ENCODE measurements around the gene BTLA.
"Not testable (repeated sequence)": the region's sequence is repeated elsewhere in the genome, so short reads cannot be mapped to it uniquely, and the experiment has no call there.

Gene BTLA

DNA sequence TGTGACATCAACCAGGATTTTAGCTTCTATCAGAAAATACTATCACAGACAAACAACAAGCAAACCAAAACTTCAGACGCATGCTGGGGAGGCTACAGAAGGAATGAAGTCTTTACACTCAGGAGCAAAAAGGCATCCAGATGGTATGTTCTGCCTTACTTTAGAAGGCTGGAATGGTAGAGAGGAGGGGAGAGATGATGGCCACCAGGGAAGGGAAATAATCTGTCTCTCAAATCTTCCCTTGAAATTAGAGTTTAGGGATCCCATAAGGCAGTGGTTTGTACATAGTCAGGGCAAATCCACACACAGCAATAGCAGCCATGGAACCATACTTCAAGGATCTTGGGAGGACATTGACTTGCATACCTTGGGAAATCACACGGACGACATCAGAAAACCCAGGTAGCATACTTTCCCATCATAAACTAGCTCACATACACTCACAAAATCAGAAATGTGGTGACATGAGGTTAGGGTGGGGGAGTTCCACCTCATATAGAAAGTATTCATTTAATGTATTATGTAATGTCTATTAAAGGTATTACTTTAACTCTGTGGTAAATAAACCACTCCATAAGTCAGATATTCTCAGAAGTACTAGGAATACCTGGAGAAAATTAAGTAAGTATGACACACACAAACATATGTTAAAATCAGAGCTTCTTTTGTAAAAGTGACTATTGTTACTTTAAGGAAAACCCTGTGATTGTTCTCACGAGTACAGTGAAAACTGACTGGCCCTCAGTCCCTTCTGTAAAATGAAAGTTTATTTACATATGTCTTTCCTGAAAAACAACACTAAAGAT is 9.4 kb downstream of the BTLA start:
- DNase-seq: no peak

DNA sequence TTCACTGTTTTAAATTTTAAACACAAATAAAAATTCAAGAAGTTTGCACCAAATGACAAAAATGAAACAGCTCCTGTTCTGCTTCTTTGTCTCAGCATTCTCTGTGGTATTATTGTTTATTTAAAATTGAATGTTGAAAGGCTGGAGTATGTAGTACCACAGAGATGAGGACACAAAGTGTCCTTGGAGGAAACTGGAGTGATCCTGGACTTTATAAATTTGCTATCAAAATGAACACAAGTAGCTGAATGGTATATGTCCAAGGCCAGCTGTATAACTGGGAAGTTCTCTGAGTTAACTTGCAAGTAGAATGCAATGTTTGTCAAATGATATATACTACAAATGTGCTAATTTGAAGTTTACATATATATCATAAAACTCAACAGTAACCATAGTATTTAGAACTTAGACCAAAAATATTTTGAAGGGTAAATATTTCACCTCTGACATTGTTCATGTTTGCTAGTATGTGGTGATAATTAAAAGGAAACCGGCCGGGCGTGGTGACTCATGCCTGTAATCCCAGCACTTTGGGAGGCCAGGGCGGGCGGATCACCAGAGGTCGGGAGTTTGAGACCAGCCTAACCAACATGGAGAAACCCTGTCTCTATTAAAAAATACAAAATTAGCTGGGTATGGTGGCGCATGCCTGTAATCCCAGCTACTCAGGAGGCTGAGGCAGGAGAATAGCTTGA is 12.3 kb downstream of the BTLA start:
- DNase-seq: no peak

DNA sequence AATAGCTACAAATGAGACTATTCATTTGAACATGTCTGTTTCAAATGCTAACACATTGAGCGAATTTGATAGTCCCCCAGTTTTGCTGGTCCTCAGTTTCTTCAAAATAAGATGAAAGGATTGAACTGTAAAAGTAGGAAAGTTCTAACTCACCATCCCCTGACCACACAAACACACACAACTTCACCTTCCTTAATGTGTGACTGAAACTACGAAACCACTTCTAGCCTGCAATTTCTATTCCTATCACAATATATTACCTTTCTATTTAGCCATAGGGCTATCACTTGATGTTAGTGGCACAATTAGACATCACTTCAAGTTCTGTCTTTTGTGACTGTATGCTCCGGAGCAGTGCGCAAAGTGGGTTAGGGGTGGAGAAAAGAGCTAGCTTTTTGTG is 14.9 kb downstream of the BTLA start:
- DNase-seq: no peak

DNA sequence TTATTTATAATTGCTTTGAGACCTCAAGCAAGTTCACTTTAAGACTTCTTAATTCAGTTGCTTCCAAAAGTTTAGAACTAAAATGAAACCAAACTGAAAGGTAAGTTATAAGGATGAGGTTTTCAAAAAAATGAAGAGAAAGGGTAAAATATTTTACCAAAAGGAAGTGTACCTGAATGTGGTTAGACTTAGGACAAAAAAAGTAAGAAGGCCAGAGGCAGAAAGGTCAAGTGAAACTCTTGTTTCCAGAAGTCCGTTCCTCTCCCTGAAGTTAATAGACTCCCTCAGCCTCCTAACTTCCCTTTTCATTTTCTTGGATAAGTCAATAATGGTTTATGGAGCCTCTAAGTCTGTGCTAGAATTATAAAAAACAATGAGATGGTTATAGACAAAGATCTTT is 16.6 kb downstream of the BTLA start:
- no peak for DNase-seq

DNA sequence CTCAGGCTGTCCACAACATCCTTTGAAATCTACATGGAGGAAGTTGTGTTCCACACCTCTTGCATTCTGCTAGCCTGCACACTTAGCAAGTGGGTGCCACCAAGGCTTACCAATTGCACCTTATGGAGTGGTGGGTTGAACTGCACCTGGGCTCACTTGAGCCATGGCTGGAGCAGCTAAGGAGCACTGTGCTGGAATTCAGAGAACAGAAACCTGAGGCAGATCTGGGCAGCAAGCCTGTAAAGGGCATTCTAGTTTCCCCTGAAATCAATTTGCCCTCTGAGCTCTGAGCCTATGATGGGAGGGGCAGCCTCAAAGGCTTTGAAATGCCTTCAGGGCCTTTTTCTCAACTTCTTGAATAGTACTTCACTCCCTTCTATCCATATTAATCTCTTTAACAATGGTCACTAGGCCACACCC is 18.0 kb downstream of the BTLA start:
- no peak for DNase-seq

DNA sequence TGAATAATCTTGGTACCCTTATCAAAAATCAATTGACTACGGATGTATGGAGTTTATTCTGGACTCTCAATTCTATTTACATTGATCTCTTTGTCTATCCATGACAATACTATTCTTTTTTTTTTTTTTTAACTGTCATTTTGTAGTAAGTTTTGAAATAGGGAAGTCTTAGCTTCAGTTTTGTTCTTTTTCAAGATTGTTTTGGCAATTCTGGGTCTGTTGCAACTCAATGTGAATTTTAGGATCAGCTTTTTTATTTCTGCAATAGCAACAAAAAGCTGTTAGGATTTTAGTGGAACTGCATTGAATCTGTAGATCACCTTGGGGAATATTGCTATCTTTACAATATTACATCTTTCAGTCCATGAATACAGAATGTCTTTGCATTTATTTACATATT is 21.4 kb downstream of the BTLA start:
- no peak for DNase-seq

DNA sequence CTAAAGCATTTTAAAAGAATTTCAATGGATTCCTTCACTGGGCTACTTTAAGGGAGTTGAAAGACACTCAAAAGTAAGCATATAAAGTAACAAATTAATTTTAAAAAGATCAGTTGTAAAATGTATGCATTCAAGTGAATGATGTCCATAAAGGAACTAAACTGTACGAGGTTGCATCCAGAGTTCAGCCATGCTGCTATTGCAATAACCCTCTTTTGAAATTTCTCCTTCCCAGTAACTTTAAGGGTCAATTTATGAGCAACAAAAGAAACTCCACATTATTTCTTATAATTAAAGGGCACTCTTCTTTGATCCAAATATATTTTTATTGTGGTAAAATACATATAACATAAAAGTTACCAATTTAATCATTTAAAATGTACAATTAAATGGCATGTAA is 22.9 kb downstream of the BTLA start:
- DNase-seq: no peak

DNA sequence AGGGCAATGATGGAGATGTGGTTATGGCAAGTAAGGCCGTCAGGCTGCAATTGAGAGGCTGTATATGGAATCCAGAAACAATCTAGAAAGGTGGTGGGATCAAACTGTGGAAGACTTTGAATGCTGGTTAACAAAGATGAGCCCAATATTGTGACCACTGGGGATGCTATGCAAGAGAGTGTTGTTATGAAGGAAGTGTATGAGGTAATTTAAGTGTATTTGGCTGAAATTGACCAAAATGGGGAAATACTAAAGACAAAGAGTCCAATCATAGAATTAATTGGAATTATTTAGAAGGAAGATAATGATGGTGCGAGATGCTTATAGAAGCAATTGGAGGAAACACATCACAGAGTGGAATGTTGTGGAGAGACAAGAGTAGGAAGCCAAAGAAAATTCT is 24.5 kb downstream of the BTLA start:
- DNase-seq: no peak

DNA sequence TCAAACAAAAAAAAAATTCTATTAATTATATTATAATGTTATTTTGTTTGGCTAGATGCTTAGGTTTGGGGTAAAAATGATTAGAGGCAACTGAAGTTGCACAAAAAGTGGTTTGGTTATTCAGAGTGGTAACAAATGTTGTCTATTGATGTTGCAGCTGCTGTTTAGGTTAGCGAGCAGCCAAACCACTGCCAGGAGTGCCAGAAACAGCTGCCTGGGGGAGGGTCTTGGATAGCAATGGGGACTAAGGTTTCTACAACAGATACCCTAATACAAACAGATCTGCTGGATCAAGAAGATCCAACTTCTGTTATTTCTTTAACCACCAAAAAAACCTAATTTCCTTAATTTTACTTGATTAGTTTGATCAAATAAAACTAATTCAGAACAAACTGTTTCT is 26.6 kb downstream of the BTLA start:
- DNase-seq: no peak

DNA sequence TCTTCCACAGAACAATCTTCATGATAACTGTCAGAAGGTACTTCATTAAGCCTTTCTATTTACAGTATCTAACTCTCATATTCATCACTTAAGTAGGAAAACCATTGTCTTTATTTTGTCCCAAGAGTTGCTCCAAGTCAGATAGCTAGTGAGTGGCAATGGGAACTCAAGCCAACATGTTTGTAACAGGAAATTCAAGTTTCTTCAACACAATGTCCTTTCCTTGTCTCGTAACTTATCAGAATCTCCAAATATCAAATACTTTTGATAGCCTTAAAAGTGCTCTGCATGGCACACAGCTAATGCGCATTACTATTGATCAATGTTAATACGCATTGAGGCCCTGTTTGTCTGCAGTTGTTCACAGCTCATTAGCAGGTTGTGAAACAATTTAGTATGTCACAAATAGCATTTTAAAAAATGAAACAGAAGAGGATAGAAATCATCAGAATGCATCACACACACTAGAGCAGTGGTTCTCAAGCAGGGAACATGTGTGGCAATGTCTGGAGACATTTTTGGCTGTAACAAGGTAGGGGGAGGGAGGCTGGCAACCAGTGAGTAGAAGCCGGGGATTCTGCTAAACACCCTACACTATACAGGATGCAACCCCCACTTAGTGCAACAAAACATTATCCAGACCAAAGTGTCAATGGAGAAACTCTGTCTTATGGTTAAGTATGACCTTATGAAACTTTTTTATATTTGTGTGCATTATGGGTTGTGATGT is 27.5 kb downstream of the BTLA start:
- DNase-seq: no peak

DNA sequence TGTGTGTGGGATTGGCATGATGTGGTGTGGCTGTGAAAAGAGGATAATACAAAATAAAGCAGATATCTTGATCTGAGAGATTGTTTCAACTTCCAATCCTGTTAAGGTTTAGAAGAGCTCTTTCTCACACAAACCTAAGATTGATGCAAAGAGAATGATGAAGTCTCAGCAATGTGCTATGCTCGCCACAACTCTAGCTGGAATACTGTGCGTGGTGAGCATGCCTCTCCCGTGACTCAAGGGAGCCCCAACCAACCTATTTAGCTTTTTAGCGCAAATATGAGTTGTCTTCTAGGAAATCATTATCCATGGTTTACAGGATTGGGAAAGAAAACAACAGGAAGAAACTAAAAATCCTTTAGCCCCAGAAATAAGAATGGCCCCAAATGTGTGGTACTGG is 28.5 kb downstream of the BTLA start:
- no peak for DNase-seq

DNA sequence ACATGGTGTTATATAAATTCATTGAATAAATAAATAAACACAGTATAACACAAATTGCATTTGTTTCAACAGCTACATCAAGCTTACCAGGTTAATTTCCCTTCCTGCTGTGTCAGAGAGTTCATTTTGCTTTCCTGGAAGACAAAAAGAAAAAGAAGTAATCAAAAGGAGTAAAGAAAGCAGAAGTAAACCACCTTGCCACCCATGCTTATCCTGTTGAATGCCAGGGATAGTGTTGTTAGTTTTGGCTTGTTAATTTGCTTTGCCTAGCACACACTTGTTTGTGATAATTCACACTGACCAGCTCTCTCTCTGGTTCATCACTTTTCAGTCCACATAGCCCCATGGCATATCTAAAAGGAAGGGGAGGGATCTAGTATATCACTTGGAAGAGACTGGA is 29.6 kb downstream of the BTLA start:
- DNase-seq: no peak

DNA sequence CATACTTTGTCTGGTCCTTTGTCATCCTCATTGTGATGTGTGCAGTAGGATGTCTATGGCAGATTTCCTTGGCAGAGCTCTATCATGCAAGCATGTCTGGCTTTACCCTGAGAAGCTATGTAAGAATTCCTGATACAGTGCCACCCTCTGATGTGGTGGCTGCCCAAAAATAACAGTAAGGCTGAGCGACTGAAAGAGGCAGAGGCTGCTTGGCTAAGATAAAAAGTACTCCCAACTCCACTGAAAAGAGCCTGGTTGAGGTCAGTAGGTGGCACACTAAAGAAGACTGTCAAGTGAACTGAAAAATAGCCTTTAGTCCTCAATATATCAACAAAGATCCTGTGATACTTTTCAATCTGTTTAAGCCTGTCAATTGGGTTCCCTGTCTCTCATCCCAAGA is 31.7 kb downstream of the BTLA start:
- DNase-seq: no peak

DNA sequence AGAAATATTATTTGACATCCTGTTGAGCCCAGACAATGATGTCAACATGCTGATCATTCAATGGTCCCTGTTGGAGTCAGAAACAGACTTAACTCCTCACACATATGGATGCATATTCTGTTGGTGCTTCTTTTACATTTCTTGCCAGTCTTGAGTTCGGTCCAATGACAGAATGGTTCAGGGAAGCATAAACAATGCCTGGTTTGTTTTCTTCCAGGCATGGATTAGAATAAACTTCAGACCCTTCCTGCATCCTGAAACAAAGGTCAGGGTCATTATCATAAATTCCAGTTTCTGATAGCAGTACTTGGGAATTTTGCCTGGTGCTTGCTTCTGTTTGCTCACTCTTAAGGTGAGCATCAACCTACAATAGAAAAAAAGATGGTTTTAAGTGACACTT is 33.3 kb downstream of the BTLA start:
- no peak for DNase-seq

DNA sequence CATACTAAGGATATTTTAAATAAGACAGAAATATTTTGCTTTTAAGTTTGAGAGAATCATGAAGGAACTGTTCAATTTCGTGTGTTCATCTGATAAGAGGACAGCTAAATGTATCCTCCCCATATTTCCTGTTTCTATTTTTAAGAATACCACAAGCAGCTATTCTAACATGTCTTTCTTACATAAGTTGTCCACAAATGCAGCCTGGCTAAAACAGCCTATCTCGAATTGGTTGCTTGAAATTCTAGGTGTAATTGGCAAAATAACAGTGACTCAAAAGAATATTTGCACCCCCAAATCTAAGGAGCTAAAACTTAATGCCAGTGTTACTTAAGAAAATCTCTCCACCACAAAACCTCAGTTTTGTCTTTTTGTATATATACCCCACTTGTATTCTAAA is 35.0 kb downstream of the BTLA start:
- DNase-seq: no peak

DNA sequence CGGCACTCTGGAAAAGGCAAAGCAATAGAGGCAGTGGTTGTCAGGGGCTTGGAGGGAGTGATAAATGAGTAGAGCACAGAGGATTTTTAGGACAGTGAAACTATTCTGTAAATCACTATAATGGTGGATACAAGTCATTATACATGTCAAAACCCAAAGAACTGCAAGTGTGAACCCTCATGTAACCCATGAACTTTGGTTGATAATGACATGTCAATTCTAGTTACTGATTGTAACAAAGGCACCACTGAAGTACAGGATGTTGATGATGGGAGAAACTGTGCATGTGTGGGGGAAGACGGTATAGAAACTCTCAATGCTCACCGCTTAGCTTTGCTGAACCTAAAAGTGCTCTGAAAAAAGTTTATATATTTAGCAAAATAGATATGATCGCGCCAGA is 36.0 kb downstream of the BTLA start:
- no peak for DNase-seq

DNA sequence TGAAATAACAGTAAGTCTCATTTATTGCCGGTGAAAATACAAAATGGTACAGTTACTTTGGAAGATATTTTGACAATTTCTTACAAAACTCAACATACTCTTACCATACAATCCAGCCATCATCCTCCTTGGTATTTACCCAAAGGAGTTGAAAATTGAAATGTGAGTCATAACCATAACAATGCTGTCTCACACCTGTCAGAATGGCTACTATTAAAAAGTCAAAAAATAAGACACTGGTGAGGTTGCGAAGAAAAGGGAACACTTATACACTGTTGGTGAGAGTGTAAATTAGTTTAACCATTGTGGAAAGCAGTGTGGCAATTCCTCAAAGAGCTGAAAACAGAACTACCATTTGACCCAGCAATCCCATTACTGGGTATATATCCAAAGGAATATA is 37.5 kb downstream of the BTLA start:
- DNase-seq: not testable (repeated sequence)

DNA sequence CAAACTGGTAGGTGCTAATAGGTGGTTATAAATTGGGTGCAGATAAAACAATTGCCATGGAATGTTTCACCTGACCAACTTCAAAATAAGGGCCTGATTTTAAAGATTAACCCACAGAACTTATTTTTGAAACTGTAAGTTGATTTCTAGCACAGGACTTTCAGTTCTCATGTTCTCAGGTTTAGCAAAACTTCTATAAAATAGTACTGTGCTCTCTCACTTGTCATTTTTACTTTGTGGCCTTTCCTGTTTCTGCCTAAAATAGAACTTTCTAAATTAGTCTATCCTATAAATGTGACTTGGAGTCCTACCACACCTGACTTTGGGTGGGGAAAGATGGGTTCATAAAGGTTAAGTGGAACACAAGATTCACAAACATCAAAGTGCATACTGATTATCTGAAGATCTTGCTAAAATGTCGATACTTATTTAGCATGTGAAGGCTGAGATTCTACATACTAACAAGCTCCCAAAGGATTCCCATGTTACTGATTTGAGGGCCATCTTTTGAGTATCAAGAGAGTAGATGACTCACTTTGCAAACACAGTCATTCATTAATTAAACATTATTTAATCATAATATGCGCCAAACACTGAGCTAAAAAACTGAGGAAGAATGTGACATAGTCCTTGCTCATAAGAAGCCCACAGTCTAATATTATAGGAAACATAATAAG is 38.6 kb downstream of the BTLA start:
- DNase-seq: no peak

DNA sequence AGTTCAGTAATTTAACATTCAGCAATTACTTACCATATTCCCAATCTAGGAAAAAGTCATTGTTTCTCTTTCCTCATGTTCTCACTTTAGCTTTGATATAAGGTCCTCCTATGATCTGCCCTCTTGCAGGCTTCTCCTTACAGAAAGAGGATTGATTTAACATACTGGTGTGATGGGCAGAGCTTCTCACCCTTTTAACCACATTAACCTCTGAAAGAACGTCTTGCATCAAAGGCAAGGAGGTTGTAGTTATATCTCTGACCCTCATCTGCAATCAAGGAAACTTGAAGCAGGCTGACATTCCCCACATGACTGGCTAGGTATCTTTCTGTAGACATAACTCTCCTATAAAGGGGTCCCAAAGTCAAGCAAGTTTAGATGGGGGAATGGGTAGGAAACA is 39.5 kb downstream of the BTLA start:
- no peak for DNase-seq

DNA sequence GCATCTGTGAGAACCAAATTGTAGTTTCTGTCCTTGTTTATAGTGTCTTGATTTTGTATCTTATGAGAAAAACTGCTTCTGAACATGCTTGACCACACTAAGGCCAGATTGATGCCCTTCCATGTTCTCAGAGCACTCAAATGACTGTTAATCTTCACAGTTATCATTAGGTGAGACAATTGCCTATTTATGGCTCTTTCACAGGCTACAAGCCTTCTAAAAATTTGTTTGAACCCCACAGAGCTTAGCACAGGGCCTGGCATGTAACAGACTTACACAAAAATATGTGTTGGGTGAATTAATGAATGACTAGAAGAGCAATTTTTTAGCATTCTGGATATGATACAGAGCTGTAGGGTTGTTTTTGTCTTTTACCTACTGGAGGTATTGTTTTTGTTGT is 43.1 kb downstream of the BTLA start:
- DNase-seq: no peak

DNA sequence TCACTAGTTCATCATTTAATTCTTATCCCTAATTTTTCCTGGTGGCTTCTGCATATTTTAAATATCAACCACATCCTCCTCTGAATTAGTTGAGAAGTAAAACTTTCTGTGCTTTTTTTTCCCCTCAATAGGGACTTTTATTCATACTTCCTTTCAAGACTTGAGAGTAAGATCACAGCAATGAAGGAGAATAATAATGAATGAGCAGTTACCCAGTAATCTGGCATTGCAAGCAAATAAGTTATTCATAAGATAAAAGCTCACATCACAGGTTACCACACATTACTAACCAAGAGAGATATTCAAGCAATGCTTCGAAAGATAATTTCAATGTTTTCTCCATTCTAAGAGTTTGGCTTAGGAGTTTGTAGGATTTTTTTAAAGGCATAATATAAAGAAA is 50.3 kb downstream of the BTLA start:
- no peak for DNase-seq

DNA sequence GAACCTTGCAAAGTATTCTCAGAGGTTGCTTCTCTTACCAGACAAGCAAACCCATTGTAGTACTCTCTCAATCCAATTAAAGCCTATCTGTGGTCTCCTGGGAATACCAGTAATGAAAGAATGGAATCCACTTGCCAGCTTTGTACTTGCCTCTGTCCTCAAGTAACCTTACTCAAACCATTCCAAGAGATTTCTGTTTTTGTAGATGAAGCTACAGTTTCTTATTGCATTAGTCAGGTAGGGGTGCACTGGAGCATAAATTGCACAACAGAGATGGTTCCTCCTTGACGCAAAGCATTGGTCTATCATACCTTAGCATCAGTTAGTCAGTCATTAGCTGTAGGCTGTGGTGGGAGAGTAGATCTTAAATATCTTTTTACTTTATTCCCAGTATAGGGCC is 52.9 kb downstream of the BTLA start:
- DNase-seq: no peak

DNA sequence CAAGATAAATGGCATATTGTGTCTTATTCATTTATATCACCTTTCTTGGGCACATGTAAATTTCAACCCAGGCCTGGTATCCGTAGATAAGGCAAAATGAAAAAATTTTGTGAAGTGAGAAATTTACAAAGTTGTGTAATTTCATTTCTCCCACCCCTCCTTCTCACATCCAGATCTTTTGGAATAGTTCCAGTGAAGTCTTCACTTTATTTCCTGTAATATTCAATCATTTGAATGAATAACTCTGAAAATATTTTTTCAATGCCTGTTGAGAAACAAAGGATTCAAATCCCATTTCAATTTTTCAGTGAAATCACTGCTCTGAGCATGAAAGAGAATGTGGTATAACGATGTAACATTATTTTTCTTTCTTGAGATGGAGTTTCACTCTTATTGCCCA is 53.4 kb downstream of the BTLA start:
- no peak for DNase-seq

Data from islet precursor cell (in vitro differentiated cells).